ENCODE results near the gene TAOK2. TPM values are rescaled to one million over a fixed set of nuclear protein-coding genes. Genes with fewer than 3 reads are reported as not detected.

Gene TAOK2
- total RNA-seq, 1 donor: 44.6 TPM

DNA sequence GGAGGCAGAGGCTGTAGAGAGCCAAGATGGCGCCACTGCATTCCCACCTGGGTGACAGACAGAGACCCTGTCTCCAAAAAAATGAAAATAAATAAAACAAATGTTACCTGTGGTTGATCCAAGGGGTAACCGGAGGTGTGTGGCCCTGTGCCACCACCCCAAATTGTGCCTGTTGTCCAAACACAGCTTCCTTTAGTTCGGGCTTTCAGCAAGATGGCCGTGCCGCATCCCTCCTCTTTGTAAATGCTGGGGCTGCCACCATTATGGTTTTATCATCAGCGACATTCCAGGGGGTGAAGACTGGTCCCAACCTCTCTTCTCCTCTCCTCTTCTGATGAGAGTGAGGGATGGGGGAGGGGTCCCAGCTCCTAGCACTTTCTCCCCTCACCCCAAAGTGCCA is 49.2 kb downstream of the TAOK2 start, which contains the start of gene C16orf92:
C16orf92 (plus strand) TSS at position 312 of the 400 bp plus-strand sequence. CDS start 143 bp downstream, outside the sequence.
- H3K4me3 ChIP-seq (ENCODE audit: low read depth, low read length): no peak within 1 kb of the TSS
- TF ChIP-seq, protein P1, sequence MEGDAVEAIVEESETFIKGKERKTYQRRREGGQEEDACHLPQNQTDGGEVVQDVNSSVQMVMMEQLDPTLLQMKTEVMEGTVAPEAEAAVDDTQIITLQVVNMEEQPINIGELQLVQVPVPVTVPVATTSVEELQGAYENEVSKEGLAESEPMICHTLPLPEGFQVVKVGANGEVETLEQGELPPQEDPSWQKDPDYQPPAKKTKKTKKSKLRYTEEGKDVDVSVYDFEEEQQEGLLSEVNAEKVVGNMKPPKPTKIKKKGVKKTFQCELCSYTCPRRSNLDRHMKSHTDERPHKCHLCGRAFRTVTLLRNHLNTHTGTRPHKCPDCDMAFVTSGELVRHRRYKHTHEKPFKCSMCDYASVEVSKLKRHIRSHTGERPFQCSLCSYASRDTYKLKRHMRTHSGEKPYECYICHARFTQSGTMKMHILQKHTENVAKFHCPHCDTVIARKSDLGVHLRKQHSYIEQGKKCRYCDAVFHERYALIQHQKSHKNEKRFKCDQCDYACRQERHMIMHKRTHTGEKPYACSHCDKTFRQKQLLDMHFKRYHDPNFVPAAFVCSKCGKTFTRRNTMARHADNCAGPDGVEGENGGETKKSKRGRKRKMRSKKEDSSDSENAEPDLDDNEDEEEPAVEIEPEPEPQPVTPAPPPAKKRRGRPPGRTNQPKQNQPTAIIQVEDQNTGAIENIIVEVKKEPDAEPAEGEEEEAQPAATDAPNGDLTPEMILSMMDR (IDR thresholded peaks at IDR 0.05; ENCODE audit: insufficient read depth, low read length): no peak
- no peak for DNase-seq (ENCODE audit: low read depth)

DNA sequence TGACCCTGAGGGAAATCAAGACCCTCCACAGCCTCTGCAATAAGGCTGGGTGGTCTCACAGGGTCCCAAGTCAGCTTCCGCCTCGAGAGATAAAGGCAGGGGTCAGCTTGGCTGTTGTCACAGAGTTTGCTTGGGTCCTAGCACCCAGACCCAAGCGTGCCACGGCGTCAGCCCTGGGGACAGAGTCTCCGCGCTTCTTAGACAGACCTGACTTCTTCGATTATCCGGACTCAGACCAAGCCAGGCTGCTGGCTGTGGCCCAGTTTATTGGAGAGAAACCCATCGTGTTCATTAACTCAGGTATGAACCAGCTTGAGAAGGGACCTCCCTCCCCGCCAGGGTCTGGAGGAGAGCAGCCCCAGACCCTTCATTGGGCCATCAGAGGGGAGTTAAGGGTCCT is 49.9 kb downstream of the TAOK2 start:
- TF ChIP-seq, protein P1 (IDR thresholded peaks at IDR 0.05; ENCODE audit: insufficient read depth, low read length): no peak
- H3K4me3 ChIP-seq (ENCODE audit: low read depth, low read length): no peak overlapping the region
- DNase-seq (ENCODE audit: low read depth): no peak

DNA sequence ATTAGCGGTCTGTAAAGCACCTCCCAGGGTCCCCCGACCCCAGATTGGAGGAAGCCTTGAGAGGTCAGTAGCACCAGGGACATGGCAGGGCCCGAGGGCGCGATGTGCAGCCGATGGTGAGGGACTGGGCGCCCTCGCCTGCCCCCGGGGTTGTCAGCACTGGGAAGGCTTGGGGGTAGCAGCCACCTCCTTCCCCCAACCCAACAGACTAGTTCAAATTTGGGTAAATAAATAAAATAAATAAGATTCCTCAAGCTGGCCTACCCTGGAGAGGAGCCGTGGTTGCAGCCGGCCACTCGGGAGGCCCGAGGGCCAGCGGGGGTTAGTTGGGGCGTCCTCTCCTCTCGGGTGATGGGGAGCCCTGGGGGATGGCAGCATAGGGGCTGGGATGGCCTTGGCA is 50.8 kb downstream of the TAOK2 start:
- TF ChIP-seq, protein P1 (IDR thresholded peaks at IDR 0.05; ENCODE audit: insufficient read depth, low read length): no peak
- no peak overlapping the region for H3K4me3 ChIP-seq (ENCODE audit: low read depth, low read length)
- no peak for DNase-seq (ENCODE audit: low read depth)

DNA sequence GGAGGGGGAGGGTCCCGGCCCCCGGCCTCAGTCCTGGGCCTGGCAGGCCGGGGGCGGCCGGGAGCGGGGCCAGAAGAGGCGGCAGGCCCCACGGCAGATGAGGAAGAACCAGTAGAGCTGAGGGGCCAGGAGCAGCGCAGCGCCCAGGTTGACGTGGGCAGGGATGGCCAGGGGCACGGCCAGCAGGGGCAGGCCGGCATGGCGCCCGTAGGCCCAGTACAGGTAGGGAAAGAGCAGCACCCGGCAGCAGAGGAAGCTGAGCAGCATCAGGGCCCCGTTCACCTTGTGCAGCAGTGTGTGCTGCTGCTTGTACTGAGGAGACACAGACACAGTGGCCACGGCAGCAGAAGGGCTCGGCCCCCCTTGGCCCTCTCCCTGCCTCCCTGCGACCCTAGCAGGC is 51.5 kb downstream of the TAOK2 start:
- H3K4me3 ChIP-seq (ENCODE audit: low read depth, low read length): no peak overlapping the region
- TF ChIP-seq, protein P1 (IDR thresholded peaks at IDR 0.05; ENCODE audit: insufficient read depth, low read length): no peak
- no peak for DNase-seq (ENCODE audit: low read depth)

DNA sequence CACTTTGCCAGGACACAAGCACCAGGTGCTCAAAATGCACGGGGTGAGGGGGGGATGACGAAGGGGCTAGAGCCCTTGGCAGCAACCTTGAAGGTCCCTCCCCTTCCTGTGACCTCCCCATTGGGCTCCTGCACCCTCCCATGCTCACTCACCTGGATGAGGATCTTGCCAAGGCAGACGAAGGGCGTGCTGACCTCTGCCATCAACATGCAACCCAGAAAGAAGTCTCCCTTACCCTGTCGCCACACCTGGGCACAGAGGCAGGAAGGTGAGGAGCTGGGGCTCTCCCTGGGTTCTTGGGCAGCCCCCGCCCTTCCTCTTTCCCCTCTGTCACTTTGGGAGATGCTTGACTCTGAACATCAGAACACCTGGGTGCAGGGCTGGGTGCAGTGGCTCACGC is 51.9 kb downstream of the TAOK2 start:
- H3K4me3 ChIP-seq (ENCODE audit: low read depth, low read length): no peak overlapping the region
- no peak for DNase-seq (ENCODE audit: low read depth)
- TF ChIP-seq, protein P1 (IDR thresholded peaks at IDR 0.05; ENCODE audit: insufficient read depth, low read length): no peak

DNA sequence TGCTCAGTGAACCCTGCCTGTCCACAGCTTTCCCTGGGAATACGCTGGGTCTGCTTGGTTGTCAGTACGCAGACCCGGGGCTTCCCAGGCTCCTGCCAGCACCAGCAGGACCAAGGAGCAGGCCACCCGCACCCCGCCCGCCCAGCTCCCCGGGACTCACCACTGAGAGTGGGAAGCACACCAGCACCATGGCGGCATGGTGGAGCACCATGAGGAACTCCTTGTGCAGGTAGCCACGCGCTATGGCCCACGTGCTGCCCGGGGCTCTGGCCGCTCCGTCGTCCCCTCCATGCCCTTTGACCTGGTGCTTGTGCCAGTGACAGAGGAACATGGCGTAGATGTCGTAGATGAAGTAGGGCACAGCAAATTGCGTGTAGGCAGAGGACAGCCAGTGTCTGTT is 52.8 kb downstream of the TAOK2 start:
- no peak for DNase-seq (ENCODE audit: low read depth)
- no peak overlapping the region for H3K4me3 ChIP-seq (ENCODE audit: low read depth, low read length)
- TF ChIP-seq, protein P1 (IDR thresholded peaks at IDR 0.05; ENCODE audit: insufficient read depth, low read length): no peak
